Activated CD8-positive, alpha-beta memory T cell treated with anti-CD3 and anti-CD28 coated beads, Interleukin-2, amount 50 U/mL, for 24 hours (primary cell): Measurements from ENCODE around the gene KCNT1.

Source experiments
- DNase-seq: peaks from one replicate; pipeline ENCODE4 v3.0.0-alpha.2; 2020; ENCODE audit errors: extremely low read depth

KCNT1 gene

DNA sequence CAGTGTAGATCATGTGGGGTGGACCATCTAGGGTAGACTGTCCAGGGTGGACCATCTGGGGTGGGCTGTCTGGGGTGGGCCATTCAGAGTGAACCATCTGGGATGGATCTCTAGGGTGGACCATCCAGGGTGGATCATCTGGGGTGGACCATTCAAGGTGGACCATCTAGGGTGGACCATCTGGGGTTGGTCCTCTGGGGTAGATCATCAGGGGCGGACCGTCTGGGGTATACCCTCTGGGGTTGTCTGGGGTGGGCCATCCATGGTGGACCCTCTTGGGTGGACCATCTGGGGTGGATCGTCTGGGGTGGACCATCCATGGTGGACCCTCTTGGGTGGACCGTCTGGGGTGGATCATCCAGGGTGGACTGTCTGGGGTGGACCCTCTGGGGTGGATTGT, 64.3 kb downstream of the KCNT1 start:
- DNase-seq = no peak

DNA sequence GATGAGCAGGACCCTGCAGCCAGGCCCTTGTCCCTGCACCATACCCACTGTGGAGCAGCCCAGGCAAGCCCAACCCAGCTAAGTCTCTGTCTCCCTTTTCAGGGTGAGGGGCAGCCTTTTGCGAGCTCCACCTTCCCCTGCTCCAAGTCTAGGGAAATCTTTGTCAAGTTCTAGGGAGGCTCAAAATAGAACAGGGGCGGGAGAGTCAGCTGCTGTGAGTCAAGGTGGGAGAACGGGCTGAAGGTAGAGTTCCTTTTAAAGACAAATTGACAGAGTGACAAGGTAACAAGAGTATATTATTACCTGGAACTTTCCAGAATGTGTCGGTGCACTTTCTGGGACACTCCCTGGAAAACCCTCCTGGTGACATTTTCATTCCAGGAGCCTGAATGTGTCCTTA, 64.7 kb downstream of the KCNT1 start:
- DNase-seq = no peak

DNA sequence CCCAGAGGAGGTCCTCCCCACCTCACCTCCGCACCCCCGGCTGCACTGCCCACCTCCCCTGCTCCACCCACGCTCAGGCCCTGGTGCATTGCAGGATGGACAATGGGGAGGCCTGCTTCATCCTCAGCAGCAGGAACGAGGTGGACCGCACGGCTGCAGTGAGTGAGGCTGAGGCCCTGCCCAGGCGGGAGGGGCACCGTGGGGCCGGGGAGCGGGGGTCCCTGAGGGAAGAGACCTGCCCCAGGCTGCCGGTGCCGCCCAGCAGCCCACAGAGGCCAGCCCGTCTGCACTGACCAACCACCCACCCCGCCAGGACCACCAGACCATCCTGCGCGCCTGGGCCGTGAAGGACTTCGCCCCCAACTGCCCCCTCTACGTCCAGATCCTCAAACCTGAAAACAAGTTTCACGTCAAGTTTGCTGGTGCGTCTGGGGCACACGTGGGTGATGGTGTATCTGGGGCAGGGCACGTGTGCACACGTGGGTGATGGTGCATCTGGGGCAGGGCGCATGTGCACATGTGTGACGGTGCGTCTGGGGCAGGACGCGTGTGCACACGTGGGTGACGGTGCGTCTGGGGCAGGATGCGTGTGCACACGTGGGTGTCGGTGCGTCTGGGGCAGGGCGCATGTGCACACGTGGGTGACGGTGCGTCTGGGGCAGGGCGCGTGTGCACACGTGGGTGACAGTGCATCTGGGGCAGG, 66.7 kb downstream of the KCNT1 start:
- no peak for DNase-seq

DNA sequence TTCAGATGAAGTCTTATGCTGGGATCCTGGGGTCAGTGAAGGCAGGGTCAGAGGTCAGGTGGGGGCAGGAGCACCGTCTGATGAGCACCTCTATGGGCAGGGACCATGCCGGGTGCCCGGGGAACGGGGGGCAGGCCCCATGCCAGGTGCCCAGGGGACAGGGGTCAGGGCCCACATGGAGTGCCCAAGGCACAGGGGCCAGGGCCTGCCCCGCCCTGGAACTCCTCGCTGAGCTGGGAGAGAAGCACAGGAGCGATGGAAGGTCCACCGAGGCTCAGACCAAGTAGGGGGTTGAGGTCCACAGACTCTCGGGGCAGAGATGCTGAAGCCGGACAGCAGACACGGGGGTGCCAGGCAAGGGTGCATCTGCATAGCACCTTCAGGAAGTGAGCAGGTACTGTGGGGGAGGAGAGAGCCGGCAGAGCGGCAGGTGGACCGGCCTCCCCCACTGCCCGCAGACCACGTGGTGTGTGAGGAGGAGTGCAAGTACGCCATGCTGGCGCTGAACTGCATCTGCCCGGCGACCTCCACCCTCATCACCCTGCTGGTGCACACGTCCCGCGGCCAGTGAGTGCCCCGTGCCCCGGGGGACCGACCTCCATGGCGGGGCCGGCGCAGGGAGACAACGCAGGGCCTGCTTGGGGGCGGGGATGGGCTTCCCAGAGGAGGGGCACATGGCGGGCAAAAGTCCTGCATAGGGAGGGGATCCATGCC, 67.7 kb downstream of the KCNT1 start:
- no peak for DNase-seq

DNA sequence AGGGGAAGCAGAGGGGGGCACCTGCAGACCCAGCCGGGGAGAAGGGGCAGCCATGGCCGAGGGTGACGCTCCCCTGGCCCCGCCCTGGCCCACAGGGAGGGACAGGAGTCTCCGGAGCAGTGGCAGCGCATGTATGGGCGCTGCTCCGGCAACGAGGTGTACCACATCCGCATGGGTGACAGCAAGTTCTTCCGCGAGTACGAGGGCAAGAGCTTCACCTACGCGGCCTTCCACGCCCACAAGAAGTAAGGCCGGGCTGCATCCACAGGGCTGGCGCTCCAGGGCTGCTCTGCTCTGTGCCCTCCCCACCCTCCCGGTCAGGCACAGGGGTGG, 68.2 kb downstream of the KCNT1 start:
- no peak for DNase-seq

DNA sequence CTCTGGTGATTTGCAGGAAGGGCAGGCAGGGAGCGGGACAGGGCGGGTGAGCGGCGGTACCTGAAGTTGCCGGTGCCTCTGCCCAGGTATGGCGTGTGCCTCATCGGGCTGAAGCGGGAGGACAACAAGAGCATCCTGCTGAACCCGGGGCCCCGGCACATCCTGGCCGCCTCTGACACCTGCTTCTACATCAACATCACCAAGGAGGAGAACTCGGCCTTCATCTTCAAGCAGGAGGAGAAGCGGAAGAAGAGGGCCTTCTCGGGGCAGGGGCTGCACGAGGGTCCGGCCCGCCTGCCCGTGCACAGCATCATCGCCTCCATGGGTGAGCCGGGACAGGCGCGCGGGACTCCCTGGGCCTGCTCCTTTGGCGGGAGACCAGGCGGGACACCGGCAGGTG, 68.8 kb downstream of the KCNT1 start:
- no peak for DNase-seq

DNA sequence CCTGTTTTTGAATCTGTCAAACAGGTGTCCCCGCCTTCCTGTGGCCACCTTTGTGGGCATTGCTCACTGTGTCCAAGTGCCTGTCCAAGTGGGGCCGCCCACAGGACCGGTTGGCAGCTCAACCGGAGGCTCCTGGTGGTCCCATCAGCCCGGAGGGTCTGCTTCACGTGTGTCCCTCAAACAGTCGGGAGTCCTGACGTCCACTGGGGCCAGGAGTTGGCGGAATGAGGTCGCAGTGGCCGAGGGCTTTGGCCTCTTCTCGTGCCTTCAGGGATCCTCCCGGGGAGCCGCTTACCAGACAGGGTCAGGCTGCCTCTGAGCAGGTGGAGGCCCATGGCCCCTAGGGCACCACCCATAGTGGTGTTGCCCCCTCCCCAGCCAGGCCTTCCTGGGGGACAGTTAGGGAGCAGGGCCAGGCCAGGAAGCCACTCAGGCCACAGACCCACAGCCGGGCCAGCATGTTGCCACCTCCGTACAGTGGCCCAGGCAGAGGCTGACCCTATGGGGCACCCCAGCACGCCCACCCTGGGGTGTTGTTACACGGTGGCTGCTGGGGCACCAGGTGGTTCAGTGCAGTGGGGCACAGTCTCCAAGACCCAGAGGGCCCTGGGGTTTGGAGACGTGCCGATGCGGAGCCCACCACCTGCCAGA, 69.5 kb downstream of the KCNT1 start:
- no peak for DNase-seq

DNA sequence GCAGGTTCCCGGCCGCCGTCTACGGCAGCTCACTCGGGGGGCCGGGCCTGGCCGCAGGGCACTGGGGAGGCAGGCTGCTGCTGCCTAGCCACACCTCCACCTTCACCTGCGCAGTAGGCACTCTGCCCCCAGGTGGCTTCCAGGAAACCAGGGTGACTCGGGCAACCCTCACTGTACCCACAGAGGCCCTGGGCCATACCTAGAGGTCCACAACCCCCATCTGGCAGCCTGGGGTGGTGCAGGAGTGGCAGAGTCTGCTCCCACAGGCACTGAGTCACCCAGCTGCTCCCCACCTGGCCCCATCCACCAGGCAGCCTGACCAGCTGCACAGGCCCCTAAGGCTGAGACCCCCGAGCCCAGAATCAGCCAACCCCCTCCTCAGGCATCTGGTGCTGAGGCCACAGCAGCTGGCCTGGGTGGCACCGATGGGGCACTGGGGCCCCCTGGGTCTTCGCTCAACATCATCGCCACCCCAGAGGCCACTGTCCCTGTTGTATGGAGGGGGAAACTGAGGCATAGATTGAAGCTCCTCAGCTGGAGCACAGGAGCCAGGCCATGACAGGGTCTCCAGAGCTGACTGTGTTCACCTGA, 70.2 kb downstream of the KCNT1 start:
- DNase-seq = no peak

DNA sequence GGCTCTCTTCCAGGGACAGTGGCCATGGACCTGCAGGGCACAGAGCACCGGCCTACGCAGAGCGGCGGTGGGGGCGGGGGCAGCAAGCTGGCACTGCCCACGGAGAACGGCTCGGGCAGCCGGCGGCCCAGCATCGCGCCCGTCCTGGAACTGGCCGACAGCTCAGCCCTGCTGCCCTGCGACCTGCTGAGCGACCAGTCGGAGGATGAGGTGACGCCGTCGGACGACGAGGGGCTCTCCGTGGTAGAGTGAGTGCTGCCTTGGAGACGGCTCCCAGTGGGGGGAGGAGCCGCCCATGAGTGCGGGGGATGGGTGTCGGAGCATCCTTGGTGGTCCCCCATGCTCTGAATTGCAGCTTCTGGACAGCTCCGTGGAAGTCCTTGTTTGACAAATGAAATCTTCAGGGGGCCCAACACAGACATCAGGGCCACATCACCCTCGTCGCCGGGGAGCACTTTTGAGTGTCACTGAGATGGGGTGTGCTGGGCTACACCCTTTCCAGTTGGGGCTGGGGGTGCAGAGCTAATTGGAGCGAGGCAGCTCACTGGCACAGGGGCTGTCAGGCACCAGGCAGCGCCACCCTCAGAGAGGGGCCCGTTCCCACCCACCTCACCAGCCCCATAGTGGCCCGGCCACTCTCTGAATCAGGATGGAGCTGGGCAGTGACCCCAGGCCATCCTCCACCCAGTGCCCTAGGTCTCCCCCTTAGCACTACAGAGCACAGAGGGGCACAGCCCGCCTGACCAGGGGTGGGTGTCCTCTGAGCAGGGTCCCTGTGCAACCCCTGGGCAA, 70.9 kb downstream of the KCNT1 start:
- DNase-seq = no peak

DNA sequence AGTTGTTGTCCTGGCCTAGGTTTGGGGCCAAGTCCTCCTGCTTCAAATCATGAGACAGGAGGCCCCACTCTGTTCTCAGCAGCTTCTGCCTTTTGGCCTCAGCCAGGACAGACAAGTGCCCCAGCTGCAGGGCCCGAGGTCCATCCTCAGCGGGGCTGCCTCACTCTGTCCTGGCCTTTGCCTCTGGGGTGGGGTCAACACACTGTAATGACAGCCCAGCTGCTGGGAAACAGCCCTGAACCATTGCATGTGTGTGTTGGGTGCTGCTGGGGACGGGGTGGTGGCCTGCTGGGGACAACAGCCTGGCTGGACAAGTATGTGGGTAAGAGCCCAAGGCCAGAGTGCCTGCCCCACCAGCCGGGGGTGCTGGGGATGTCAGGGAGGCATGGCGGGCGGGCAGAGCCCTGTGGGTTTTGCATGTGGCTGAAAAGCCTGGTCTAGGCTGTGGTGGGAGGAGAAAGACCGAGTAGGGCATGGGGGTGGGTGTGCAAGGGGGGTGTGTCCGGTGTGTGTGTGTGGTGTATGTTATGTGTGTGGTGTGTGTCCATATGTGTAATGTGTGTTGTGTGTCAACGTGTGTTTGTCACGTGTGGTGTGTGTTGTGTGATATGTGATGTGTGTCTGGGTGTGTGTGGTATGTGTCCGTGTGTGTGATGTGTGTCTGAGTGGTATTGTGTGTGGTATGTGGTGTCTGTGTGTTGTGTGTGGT, 71.7 kb downstream of the KCNT1 start:
- DNase-seq = no peak

DNA sequence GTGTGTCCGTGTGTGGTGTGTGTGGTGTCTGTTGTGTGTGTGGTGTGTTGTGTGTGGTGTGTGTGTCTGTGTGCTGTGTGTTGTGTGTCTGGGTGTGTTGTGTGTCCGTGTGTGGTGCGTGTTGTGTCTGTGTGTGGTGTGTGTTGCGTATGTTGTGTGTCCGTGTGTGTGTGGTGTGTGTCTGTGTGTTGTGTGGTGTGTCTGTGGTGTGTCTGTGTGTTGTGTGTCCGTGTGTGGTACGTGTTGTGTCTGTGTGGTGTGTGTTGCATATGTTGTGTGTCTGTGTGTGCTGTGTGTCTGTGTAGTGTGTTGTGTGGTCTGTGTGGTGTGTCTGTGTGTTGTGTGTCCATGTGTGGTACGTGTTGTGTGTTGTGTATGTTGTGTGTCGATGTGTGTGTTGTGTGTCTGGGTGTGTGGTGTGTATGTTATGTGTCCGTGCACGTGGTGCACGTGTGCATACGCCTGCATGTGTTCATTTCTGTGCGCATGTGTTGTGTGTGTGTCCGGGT, 72.3 kb downstream of the KCNT1 start:
- DNase-seq = no peak

DNA sequence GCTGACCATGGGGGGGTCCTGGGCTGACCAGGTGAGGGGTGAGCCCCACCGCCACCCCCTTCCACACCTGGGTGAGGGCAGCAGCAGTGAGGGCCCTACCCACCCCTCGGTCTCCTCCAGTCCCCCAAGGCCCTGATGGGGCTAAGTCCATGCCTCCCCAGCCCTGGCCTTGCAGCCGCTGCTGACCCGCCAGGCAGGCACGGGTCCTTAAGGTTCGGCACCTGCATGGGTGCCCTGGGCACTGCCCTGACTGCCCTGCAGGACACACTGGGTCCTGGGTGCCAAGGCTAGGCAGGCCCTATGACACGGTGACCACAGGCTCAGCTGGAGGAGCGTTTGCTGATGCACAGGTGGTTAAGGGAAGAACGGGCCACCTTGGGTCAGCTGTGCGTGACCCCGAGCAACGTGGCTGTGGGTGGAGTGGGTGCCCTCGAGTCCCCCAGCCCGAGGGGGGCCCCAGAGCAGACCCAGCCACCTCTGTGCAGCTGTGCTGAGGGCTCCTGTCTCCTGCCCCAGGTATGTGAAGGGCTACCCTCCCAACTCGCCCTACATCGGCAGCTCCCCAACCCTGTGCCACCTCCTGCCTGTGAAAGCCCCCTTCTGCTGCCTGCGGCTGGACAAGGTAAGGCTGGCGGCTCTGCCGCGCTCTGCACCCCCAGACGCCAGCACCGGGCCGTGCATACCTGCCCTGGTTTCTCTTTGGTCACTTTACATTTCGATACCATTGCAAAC, 73.0 kb downstream of the KCNT1 start:
- no peak for DNase-seq

DNA sequence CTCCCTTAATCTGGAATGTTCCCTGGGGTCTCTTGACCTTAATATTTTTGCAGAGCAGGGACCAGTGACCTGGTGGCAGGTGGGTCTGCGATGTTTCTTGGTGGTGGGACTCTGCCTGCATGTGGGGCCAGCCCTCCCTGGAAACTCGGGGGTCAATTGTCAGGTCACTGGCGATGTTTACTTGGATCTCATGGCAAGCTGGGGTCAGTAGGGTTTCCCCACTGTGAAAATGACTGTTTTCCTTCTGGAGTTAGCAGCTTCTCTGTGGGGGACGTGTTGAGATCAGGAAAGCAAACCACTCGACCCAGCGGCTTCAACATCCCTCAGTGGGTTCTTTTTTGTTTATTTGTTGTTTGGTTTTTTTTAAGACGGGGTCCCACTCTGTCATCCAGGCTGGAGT, 73.9 kb downstream of the KCNT1 start:
- DNase-seq = no peak

DNA sequence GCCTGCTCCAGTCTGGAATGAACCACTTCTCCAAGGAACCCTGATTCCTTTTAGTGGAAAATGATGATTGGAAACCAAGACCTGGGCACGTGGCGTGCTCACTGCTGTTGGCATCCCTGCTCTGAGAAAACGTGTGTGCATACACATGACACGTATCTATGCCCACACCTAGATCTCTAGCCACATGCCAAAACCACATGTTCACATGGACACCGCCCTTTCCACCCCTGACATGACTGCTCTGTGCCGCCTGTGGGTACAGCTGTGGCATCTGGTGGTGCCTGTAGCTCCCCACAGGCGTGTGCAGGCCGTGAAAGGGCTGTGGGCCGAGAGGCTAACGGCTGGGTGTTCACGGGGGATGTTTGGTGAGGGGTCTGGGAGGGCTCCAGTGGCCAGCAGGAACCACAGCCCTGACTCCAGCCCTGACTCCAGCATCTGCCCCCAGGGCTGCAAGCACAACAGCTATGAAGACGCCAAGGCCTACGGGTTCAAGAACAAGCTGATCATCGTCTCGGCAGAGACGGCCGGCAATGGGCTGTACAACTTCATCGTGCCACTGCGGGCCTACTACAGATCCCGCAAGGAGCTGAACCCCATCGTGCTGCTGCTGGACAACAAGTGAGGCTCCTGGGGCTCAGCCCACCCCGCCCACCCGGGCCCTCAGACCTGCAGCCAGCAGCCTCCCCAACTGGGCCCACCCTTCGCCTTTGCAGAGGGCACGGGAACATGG, 75.1 kb downstream of the KCNT1 start:
- no peak for DNase-seq

DNA sequence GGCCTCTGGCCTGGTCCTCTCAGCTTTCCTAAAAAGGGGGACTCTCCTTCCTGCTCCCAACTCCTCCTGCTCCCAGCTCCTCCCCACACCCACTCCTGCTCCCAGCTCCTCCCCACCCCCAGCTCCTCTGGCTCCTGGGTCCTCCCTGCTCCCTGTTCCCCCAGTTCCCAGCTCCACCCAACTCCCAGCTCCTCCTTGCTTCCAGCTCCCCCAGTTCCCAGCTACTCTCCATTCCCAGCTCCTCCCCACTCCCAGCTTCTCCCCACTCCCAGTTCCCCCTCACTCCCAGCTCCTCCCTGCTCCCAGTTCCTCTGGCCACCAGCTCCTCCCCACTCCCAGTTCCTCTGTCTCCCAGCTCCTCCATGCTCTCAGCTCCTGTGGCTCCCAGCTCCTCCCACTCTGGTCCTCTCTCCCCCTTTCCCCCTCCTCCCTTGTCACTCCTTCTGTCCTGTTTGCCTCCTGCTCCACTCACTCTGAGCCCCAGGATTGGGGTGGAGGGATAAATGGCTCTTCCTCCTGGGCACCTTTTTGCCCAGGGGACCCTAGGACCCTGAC, 75.7 kb downstream of the KCNT1 start:
- no peak for DNase-seq

DNA sequence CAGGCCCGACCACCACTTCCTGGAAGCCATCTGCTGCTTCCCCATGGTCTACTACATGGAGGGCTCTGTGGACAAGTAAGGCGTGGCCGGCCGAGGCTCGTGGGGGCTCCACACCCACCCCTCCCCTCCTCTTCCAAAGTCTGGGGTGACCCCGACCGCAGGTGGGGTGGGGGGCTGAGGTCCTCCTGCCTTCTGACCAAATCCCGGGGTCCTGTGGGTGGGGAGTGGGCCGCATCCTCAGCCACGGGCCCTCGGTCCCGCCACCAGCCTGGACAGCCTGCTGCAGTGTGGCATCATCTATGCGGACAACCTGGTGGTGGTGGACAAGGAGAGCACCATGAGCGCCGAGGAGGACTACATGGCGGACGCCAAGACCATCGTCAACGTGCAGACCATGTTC, 76.4 kb downstream of the KCNT1 start:
- DNase-seq = no peak

DNA sequence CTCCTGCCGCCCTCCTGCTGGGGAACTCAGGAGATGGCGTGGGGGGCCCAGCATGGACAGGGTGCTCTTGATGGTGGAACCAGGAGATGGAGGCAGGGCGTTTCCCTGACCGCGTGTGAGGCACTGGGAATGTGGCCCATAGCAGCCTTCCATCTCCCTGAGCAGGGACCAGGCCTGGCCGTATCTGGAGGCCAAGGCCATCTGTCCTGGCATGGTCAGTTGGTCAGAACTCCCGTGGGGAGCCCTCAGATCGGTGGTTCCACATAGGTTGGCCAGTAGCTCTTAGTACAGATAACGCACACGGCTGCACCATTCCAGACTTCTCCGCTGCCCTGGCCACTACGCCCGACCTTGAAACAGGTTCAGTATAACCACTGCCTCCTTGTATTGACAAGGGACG, 77.6 kb downstream of the KCNT1 start:
- DNase-seq = no peak

DNA sequence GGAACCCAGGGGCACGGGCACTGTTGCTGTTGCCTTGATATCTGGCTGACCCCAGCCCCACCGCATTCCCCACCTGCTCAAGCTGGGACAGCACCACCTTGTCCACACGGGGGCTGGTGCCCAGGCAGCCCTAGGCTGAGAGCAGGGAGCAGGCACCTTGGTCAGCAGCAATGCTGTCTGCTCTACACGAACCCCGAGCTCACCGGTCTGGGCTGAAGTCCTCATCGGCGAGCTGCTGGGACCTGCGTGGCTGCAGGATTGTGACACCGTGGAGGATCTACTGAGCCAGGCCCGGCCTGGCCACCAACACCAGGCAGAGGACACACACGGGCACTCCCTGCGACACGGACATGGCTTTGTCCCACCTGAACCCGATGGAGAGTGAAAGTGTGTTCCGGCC, 78.1 kb downstream of the KCNT1 start:
- no peak for DNase-seq

DNA sequence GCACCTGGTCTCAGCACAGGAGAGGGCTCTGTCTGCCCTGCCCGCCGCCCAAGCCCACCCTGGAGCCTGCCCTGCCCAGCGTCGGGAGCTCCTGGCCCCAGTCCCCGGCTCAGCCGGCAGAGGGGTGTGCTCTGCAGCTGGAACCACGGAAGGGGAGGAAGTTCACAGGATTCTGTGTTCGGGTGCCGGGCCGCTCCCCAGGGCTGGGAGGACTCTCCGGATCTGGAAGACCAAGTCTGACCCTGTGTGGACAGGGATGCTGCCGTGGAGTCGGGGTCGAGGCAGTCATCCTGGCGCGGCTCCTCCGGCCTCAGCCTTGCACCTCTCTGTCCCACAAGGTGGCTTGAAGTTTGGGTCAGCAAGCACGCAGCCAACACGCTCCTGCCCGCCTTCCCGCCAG, 78.6 kb downstream of the KCNT1 start:
- no peak for DNase-seq

DNA sequence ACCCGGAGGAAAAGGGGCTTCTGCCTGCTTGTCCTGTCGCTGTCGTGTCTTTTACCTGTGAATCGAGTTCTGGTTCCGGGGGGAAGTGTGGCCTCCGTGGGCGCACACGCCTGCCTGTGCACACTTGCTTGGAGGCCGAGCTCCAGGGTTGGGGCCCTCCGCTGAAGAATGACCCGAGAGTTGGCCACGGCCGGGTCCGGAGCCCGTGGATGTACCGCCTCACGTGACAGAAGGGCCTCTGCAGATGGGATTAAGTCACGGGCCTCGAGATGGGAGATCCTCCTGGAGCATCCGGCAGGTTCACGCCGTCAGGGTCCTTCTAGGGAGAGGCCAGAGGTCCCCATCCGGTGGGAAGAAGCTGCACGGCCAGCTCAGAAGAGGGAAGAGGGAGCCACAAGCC, 81.0 kb downstream of the KCNT1 start:
- no peak for DNase-seq
